ENCODE results near the gene PHF8.

The PHF8 gene

DNA sequence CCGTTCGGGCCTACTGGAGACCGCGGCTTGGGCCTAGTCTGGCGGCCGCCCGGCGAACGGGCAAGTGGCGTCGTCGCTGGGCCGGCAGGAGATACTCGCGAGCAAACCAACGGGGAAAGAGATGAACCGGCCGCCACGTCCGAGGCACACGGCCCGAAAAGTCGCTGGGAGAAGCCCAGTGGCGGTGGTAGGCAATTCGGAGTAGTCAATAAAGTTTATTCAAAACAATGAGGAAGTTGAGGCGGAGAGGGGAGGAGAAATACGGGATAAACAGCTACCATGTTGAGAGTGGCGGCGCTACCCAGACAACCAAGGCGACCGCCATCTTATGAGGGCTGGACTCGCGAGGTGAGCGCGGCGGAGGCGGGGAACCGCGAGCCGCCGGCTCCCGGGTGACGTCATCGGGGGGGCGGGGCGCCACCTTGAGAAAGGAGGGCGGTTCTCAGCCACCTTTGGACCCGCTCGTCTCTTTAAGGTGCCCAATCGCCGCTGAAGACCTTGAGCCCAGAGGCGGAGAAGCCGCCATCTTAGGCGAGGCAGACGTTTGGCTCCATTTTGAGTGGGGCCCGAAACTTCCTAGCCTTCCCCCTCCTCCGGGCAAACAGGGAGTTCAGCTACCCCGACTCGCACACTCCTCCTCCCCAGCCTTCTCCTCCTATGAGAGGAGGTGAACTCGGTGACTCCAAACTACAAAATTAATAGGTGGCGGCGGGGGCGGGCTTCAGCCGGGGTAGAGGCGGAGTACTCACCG, at the start of gene PHF8:
PHF8 (minus strand) TSS at position 348 of the 751 bp plus-strand sequence. CDS start 1,745 bp downstream, outside the sequence.
- peak; percentile 92 for DNase-seq (ENCODE audit: low read depth)
- TF ChIP-seq, protein P1, sequence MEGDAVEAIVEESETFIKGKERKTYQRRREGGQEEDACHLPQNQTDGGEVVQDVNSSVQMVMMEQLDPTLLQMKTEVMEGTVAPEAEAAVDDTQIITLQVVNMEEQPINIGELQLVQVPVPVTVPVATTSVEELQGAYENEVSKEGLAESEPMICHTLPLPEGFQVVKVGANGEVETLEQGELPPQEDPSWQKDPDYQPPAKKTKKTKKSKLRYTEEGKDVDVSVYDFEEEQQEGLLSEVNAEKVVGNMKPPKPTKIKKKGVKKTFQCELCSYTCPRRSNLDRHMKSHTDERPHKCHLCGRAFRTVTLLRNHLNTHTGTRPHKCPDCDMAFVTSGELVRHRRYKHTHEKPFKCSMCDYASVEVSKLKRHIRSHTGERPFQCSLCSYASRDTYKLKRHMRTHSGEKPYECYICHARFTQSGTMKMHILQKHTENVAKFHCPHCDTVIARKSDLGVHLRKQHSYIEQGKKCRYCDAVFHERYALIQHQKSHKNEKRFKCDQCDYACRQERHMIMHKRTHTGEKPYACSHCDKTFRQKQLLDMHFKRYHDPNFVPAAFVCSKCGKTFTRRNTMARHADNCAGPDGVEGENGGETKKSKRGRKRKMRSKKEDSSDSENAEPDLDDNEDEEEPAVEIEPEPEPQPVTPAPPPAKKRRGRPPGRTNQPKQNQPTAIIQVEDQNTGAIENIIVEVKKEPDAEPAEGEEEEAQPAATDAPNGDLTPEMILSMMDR (conservative IDR thresholded peaks at IDR 0.05; ENCODE audit: low read length), result no peak
- peak within 1 kb of the TSS; percentile 73 for H3K4me3 ChIP-seq (ENCODE audit: low read length)

DNA sequence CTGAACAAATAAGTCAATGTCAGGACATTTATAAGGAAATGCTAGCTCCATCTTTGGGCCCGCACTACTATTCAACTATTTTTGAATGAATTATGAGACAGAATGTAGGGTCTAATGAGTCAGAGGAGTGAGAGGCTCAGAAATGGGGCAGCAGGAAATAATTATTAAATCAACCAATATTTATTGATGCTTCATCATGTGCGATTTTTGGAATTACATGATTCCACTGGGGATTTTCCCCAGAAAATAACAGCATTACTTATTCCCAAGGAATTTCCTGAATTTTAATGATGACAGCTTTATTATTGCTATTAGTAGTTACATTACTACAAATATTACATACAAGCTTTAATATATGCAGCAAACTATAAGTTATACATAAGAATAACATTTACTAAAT, 49.3 kb upstream of the PHF8 start:
- peak; percentile 25 for DNase-seq (ENCODE audit: low read depth)
- TF ChIP-seq, protein P1 (conservative IDR thresholded peaks at IDR 0.05; ENCODE audit: low read length), result no peak
- H3K4me3 ChIP-seq (ENCODE audit: low read length), result no peak overlapping the region

DNA sequence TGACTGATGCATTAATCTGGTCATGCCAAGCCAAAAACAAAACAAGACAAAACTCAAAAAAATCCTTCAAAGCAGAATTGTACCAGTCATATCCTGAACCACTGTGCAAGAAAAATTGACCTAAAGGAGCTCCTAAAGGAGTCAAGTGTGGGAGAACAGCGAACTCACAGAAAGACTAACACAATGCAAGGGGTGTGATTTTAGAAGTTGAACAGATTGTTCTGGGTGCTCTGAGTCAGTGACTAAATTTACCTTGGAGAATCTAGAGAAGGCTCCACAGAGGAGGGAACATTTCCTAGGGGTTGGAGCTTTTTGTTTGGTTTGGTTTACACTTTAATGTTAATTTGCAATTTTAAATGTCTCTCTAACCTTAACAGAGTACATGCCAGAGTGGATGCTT, 48.9 kb upstream of the PHF8 start:
- H3K4me3 ChIP-seq (ENCODE audit: low read length), result no peak overlapping the region
- no peak for DNase-seq (ENCODE audit: low read depth)
- TF ChIP-seq, protein P1 (conservative IDR thresholded peaks at IDR 0.05; ENCODE audit: low read length), result no peak

DNA sequence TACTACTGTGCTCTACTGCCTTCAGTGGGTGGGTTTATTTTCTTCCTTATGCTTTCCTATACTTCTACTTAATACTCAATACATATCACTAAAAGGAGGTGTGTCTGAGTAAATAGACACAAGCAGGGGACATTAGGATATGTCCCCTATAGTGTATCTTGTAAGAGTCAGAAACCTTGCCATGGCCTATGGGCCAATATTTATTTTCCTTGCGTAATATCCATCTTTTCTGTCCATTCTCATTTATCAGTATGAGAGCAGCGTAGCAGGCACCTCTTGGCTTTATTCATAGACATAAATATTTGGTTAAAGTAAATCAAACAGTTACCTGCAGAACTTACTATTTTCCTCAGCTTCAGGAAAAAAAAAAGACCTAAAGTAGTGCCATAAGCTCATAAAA, 46.6 kb upstream of the PHF8 start:
- no peak for DNase-seq (ENCODE audit: low read depth)
- TF ChIP-seq, protein P1 (conservative IDR thresholded peaks at IDR 0.05; ENCODE audit: low read length), result no peak

DNA sequence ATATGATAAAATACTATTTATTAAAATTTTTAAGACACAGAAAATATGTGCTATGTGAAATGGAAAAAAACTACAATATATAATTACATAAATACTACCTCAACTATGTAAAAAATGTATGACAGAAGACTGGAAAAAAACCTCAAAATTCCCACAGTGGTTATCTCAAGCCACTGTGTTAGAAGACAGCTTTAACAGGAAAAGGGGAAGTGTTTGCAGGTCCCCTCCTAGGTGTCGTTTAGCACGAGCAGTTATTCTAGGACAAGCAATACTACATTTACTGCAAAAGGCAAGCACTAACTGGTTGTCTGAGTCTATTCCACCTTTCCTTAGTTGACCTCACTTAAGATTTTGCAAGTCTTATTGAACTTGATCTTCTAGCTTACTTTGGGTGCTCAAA, 44.9 kb upstream of the PHF8 start:
- TF ChIP-seq, protein P1 (conservative IDR thresholded peaks at IDR 0.05; ENCODE audit: low read length), result no peak
- no peak overlapping the region for H3K4me3 ChIP-seq (ENCODE audit: low read length)
- DNase-seq (ENCODE audit: low read depth), result no peak

More for the DNA sequence above, 46.6 kb upstream of the PHF8 start:
- H3K4me3 ChIP-seq (ENCODE audit: low read length), result no peak overlapping the region

DNA sequence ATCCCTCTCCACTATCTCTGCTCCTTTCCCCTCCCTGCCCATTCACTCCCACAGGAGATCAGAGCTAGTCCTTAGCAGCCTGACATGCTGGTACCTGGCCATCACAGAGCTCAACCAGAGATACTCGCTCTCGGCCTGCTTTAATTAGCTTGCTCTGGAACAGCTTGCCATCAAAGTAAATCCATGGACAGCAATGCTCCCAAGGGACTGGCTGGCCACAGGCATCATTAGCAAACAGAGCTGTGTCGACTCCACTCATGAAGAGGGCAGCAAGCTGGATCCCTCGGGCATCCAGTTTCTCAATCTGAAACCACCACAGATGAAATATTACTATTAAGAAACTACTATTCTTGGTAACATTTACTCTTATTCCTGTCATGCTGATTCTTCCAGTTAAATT, 43.4 kb upstream of the PHF8 start:
- H3K4me3 ChIP-seq (ENCODE audit: low read length), result no peak overlapping the region
- TF ChIP-seq, protein P1 (conservative IDR thresholded peaks at IDR 0.05; ENCODE audit: low read length), result no peak
- DNase-seq (ENCODE audit: low read depth), result peak; percentile 11

DNA sequence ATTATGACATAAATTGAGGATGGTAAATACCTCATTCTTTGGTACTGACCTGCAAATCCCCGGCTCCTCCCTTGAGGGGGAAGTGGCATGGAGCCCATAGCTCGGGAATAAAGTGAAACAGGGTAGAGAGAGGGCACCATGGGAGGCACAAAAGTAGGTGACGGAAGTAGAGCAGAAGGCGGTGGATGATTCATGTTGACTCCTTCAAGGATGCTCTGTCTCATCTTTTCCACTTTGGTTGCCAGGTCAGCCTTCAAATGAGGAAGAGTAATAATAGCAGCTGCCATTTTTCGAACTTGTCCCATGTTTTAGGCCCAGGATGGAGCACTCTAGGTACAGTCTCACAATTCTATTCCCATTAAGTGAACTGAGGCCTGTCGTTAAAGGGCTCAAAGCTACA, 41.4 kb upstream of the PHF8 start:
- TF ChIP-seq, protein P1 (conservative IDR thresholded peaks at IDR 0.05; ENCODE audit: low read length), result no peak
- H3K4me3 ChIP-seq (ENCODE audit: low read length), result no peak overlapping the region
- no peak for DNase-seq (ENCODE audit: low read depth)
